Right kidney (tissue), 1 donor: ENCODE measurements around the gene COL2A1.

ENCODE experiments used
- DNase-seq: peaks from one replicate; pipeline ENCODE4 v3.0.0-alpha.2; 2016

COL2A1 gene

GRCh38 chr12:47990351-47991105, 13.7 kb downstream of the COL2A1 start:
- DNase-seq = no peak

- no peak for DNase-seq
Observed at GRCh38 chr12:47989666-47990065, 14.6 kb downstream of the COL2A1 start.

GRCh38 chr12:47989023-47989417, 15.3 kb downstream of the COL2A1 start:
- DNase-seq = no peak

DNA sequence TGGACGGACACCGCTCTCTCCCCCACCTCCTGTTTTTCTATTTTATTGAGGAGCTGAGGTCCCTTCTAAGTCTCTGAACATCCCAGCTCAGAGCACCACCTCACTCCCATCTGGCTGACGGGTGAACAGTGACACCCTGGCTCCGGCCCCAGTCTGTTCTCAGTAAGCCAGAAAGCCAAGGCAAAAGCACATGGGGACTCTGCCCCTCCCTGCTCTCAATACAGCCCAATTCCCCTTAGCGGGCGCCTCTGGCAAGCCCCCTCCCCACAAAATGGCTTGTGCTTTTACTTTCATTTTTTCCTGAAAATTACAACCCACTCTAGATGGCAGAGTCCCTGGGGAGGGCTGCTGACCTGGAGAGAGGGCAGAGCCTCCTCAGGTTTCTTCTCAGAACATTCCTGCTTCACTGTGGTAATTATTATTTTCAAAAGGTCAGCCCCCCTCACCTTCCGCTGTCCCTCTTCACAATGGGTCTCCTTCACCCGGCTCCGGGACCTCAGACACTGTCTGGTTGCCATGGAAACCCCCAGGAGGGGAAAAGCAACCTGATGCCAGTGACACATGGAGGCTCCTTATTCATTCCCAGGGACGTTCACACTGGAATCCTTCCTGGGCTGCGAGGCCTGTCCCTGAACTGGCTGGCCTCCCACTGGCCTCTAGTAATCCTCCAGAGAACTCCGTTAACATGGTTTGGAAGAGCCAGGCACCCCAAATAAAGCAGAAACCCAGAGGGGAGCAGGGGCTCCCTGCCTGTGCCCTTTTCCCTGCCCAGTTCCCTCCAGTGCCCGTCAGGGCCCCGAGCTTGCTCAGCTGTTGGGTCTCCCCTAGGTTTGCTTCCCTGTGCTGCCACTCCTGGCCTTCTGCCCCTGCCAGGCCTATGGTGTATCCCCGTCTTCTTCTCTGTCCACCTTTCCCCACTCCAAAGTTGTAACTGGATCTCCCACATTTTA, 15.9 kb downstream of the COL2A1 start:
- peak; percentile 61 for DNase-seq

- no peak for DNase-seq
Observed at GRCh38 chr12:47987411-47988072, 16.7 kb downstream of the COL2A1 start.

- DNase-seq = no peak
Observed at GRCh38 chr12:47986832-47987231, 17.4 kb downstream of the COL2A1 start.

DNA sequence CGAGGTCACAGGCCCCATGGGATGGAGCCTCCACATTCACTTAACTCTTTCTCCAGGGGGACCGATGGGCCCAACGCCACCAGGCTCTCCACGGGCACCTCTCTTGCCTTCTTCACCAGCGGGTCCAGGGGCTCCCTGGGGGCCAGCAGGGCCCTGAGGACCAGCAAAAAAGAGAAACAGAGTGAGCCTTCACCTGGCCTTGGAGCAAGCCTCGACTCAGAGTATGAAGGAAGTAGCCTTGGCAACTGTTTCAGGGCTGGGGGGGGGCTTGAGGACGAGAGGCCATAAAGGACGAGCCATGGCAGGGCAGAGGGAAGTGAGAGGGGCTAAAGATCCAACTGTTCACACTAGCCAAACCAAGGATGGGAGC, 18.0 kb downstream of the COL2A1 start:
- DNase-seq = no peak

DNA sequence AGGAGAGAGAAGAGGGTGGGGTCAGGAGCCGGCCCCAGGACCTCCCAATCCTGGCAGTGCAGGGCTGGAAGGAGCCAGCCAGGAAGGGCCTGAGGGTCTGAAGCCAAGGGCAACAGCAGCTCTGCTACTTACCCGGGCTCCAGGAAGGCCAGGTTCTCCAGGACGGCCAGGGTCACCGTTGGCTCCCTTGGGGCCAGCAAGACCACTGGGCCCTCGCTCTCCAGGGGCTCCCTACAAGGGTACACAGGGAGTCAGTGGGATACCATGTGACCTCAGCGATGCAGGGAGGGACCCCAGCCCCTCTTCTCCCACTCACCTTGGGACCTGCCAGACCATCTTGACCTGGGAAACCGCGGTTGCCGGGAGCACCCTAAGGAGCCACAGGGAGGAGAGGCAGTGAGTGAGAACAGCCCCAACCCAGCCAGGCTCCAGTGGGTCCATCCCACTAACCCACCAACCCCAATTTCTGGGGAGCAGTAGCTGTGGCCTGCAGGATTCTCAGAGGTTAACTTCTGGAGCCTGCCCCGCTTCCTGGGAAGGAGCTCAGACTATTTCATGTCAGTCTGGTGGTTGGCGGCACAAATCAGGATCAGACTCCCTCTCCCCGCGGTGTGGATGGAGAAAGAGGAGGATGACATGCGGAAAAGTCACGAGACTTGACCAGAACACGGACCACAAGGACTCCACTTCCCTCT, 18.5 kb downstream of the COL2A1 start:
- DNase-seq = no peak

- no peak for DNase-seq
Observed at GRCh38 chr12:47984331-47984801, 19.9 kb downstream of the COL2A1 start.

GRCh38 chr12:47983541-47984115, 20.6 kb downstream of the COL2A1 start:
- DNase-seq = no peak

GRCh38 chr12:47982770-47983169, 21.5 kb downstream of the COL2A1 start:
- no peak for DNase-seq

DNA sequence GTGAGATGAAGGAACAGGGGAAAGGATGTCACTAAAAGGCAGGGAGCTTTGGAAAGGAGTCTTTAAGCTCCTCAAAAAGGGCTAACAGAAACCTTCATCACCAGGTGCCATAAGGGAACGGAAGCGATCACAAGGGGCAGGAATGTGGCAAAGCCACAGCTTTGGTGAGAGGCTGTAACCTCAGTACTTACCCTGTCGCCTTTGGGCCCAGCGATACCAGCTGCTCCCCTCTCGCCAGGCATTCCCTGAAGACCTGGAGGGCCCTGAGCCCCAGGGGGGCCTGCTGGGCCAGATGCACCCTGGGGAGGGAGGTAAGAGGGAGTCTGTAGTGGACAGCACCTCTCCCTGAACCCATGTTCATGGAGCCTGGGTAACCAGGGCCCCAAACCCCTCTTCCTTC, 22.0 kb downstream of the COL2A1 start:
- DNase-seq = no peak

DNA sequence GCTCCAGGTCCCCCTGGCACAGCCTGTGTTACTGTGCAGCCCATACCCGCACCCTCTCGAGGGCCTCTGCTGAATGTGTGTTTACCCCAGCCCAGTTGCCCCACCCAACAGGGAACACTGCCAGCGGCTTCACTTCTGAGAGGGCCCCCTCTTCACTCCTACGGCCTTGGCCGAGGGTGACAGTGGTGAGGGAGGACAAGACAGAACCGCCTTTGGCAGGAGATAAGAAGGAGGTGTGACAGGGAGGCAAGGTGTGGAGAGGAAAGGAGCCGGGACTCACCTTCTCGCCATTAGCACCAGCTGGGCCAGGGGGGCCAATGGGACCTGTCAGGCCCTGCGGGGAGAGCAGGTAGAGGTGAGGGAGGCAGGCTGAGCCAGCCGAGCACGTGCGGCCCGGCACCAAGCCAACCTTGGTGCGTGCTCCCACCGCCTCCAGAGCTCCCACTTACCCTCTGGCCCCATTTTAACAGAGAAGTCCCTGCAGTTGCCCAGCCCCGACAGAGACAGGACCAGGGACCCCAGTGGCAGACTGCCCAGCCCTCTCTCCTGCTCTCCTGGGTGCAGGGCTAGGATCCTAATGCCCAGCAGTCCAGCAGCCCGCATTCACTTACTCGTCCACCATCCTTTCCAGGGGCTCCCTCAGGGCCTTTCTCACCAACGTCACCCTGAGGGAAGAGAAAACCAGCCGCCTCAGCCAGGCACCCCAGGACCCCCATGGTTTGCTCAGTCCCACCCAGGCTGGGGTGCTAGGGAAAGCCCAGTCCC, 22.6 kb downstream of the COL2A1 start:
- no peak for DNase-seq

GRCh38 chr12:47980779-47981495, 23.3 kb downstream of the COL2A1 start:
- no peak for DNase-seq

GRCh38 chr12:47980197-47980596, 24.1 kb downstream of the COL2A1 start:
- no peak for DNase-seq

GRCh38 chr12:47979686-47980085, 24.6 kb downstream of the COL2A1 start:
- DNase-seq = no peak

GRCh38 chr12:47979166-47979565, 25.1 kb downstream of the COL2A1 start:
- DNase-seq = no peak

- DNase-seq = no peak
Observed at GRCh38 chr12:47978598-47978873, 25.7 kb downstream of the COL2A1 start.

GRCh38 chr12:47977772-47978597, 26.3 kb downstream of the COL2A1 start:
- DNase-seq = no peak
